Kidney epithelial cell (primary cell): ENCODE measurements around the gene SFT2D2. TPM values are rescaled to one million over a fixed set of nuclear protein-coding genes. Genes with fewer than 3 reads are reported as not detected.
"Not testable (repeated sequence)": the region's sequence is repeated elsewhere in the genome, so short reads cannot be mapped to it uniquely, and the experiment has no call there.

Experiments
- DNase-seq: peaks from one replicate; pipeline ENCODE4 v3.0.0-alpha.2; 2010; ENCODE audit warnings: low read depth
- H3K27me3 ChIP-seq: 2 replicates; pipeline ENCODE4 v1.6.0; 2011; ENCODE audit warnings: low read length; ENCODE audit not compliant: control insufficient read depth, insufficient read depth
- H3K36me3 ChIP-seq: 2 replicates; pipeline ENCODE4 v1.5.1; 2011; ENCODE audit warnings: low read length; ENCODE audit not compliant: control insufficient read depth, insufficient read depth
- H3K4me3 ChIP-seq: 2 replicates; pipeline ENCODE4 v1.5.1; 2011; ENCODE audit warnings: low read depth, mild to moderate bottlenecking, control low read depth, low read length
- total RNA-seq: library from RNA; depleted of rRNA; stranded (reverse); fragments of >200 nt; gene quantifications from 2 replicates; pipeline ENCODE4 v1.2.3, GENCODE V29; 2015
- TF ChIP-seq, protein P1 (sequence below): IDR thresholded peaks from 2 replicates; pipeline ENCODE4 v1.5.1; 2011; ENCODE audit warnings: mild to moderate bottlenecking, moderate library complexity, low read length, control low read depth, inconsistent platforms; ENCODE audit not compliant: insufficient read depth, poor library complexity, severe bottlenecking

SFT2D2 gene
- total RNA-seq, result 42.1 and 44.2 TPM in 2 replicates

DNA sequence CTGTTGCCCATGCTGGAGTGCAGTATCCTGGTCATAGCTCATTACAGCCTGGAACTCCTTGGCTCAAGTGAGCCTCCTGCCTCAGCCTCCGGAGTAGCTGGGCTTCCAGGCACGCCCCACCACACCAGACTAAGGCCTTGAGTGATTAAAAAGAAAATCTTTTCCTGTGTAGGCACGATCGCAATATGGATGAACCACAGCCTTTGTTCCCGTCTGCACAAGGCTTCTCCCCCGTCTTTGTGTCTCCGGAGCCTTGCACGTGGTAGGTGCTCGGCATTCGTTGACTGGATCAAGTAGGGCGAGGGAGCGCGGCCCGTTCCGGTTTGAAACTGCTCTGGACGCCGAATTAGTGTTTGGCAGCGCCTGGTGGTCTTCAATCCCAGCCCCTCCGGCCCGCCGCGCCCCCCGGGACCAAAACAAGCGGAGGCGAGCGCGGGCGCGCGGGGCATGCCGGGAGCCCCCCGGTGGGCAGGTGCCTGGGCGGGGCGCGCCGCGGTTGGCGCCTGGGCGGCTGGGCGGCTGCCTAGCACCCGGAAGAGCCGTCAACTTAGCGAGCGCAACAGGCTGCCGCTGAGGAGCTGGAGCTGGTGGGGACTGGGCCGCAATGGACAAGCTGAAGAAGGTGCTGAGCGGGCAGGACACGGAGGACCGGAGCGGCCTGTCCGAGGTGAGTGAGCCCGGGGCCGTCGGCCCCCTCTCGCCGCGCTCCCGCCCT lies at the start of gene SFT2D2:
Gene SFT2D2 (plus strand): TSS at position 529 of the 715 bp plus-strand sequence. CDS start 76 bp downstream, at position 605.
- DNase-seq, result no peak
- TF ChIP-seq, protein P1, sequence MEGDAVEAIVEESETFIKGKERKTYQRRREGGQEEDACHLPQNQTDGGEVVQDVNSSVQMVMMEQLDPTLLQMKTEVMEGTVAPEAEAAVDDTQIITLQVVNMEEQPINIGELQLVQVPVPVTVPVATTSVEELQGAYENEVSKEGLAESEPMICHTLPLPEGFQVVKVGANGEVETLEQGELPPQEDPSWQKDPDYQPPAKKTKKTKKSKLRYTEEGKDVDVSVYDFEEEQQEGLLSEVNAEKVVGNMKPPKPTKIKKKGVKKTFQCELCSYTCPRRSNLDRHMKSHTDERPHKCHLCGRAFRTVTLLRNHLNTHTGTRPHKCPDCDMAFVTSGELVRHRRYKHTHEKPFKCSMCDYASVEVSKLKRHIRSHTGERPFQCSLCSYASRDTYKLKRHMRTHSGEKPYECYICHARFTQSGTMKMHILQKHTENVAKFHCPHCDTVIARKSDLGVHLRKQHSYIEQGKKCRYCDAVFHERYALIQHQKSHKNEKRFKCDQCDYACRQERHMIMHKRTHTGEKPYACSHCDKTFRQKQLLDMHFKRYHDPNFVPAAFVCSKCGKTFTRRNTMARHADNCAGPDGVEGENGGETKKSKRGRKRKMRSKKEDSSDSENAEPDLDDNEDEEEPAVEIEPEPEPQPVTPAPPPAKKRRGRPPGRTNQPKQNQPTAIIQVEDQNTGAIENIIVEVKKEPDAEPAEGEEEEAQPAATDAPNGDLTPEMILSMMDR, result no peak
- Histone ChIP-seq H3K36me3 (no peaks in the 10 kb centered on the region), H3K4me3 (peak within 1 kb of the TSS; percentile 90), H3K27me3 (no peaks in the 10 kb centered on the region)

DNA sequence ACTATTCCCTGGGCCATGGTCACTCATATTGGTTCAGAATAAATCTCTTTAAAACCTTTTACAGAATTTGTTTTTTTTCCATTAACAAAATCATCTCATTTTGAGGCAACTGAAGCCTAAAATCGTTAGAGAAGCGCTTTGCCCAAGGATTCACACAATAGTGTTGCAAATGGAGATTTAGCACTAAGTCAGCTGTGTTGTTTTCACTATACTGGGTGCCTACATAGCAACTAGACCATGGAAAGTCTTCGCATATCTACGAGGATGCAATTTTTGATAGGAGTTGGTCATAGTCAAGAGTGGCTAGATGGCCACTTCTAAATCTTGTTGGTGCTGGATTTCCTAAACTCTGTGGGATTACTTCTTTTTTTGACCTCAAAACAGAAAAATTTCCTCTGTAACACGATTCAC lies 47.6 kb upstream of the SFT2D2 start:
- Histone ChIP-seq H3K4me3 (peak overlapping the region; percentile 12), H3K36me3 (no peaks in the 10 kb centered on the region), H3K27me3 (no peaks in the 10 kb centered on the region)
- TF ChIP-seq, protein P1, result no peak
- DNase-seq, result no peak

DNA sequence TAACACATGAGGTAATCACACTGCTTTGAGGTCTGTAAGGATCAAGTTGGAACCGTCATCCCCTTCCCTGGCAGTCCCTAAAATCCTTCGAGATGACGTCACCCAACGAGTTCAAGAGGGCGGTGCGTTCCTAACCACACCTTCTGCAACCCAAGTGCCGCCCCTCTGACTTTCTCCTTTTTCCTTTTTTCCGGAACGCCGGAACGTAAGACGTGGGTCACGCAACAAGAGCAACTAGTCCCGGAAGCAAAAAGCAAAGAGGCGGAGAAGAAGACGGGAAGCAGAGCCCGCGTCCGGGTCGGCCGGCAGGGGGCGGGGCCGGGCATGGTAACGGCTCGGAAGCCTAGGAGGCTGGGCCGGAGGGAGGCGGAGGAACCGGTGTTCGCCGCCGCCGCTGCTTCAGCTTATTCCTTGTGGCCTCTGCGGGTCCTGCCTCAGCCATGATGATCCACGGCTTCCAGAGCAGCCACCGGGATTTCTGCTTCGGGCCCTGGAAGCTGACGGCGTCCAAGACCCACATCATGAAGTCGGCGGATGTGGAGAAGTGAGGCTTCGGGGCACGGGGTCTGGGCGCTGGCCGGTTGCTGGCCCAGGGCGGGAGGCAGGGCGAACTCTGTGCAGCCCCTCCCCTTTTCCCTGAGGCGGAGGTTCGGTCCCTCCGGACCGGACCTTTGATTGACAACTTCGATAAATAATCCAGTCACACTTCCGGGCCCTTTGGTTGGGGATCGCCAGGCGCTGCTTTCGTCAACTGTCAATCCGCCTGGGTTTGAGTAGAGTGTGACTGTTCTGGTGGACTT lies 47.0 kb upstream of the SFT2D2 start, which contains the start of gene TIPRL:
Gene TIPRL (plus strand): TSS at position 325 of the 800 bp plus-strand sequence. CDS start 116 bp downstream, at position 441.
- H3K4me3 ChIP-seq, result peak within 1 kb of the TSS; percentile 69
- peak; percentile 94 for DNase-seq
- no peaks in the 10 kb centered on the region for H3K36me3 ChIP-seq
- TF ChIP-seq, protein P1, result peak; percentile 68
- H3K27me3 ChIP-seq, result no peaks in the 10 kb centered on the region

DNA sequence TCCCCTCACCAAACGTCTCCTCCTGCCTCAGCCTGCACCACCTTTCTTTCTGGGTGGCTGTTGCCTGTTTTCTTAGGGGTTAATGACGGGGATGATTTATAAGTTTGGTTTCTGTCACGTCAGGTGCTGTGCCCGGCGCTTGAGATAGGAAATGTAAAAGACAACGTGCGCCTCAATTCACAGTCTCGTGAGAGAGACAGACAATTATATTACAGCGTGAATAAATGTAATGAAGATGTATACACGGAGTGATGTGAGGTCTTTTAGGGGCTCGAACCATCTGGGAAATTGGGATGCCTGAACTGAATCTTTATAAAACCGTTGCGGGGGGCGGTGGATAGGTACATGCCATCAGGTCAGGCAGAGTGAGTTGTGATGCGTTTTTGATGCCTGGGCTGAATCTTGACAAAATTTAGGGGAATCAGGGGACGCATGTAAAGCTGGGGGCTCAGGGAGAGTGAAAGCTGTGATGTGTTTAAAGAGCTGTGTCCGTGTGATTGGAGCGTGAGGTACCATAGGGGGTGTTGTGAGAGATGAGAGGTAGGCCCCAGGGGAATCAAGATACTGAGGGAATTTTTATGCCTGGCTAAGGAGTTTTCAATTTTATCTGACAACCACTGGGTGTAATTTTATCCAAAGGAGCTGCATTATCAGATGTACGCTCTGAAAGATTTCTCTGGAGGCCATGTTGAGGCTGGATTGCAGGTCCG lies 46.2 kb upstream of the SFT2D2 start:
- no peak for DNase-seq

DNA sequence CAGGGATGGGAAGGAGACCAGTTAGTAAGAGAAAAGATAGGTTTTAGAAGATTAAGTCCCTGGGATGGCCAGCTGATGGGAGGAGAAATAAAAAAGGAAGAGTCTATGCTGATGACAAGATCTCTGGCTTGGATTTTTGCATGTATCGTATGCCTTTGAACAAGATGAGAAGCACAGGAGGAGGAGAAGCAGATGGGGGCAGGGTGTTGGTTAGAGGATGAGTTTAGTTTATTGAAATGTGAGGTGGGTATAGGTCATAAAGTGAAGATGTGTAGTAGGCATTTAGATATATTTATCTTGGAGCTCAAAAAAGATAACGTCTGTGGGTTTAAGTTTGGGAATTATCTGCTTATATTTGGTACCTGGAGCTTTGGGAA lies 45.7 kb upstream of the SFT2D2 start:
- Histone ChIP-seq H3K4me3 (peak overlapping the region; percentile 69), H3K27me3 (no peaks in the 10 kb centered on the region), H3K36me3 (no peaks in the 10 kb centered on the region)
- TF ChIP-seq, protein P1, result no peak
- DNase-seq, result no peak

More for the DNA sequence above, 46.2 kb upstream of the SFT2D2 start:
- Histone ChIP-seq H3K27me3 (no peaks in the 10 kb centered on the region), H3K4me3 (peak overlapping the region; percentile 69), H3K36me3 (no peaks in the 10 kb centered on the region)
- TF ChIP-seq, protein P1, result no peak

DNA sequence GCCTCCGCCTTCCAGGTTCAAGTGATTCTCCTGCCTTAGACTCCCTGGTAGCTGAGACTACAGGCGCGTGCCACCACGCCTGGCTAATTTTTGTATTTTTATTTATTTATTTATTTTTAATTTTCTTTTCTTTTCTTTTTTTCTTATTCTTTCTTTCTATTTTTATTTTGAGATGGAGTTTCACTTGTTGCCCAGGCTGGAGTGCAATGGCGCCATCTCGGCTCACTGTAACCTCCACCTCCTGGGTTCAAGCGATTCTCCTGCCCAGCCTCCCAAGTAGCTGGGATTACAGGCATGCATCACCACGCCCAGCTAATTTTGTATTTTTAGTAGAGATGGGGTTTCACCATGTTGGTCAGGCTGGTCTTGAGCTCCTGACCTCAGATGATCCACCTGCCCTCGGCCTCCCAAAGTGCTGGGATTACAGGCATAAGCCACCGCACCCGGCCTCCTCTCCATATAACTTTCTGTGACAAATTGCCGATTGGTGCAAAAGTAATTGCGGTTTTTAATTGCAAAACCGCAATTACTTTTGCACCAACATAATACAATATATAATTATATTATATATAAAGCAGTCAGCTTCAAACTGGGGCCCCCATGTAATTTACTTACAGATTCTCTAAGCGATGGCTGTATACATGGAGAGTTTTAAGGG lies 44.6 kb upstream of the SFT2D2 start:
- not testable (repeated sequence) for DNase-seq, H3K4me3 ChIP-seq, H3K27me3 ChIP-seq, H3K36me3 ChIP-seq
